Stimulated activated CD8-positive, alpha-beta memory T cell treated with anti-CD3 and anti-CD28 coated beads, Interleukin-15, amount 100 ng/mL, for 24 hours (primary cell): Measurements from ENCODE around the gene CFAP45.

Experiments
- DNase-seq: peaks from one replicate; pipeline ENCODE4 v3.0.0-alpha.2; 2020; ENCODE audit warnings: low read depth

CFAP45 gene

GRCh38 chr1:159877695-159878444 lies 22.1 kb downstream of the CFAP45 start:
- DNase-seq = no peak

DNA sequence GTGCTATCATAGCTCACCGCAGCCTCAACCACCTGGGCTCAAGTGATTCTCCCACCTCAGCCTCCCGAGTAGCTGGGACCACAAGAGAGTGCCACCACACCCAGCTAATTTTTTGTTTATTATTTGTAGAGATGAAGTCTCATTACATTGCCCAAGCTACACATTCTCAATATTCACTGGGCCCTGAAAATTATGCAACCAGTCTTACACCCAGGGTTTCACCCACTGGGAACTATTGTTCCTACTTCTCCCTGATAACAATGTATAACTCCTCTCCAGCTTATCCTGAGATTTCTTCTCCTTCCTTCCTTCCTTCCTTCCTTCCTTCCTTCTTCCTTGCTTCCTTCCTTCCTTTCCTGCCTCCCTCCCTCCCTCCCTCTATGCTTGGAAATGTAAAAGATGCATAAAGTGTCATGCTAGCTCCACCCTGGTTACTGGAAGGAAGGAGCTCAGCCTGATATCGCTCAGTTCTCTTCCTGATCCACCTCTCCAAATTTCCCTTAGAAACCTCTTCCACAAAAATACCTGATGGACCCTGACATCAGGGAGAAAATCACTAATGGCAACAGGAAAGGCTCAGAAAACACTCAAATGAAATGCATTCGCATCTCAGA lies 26.3 kb downstream of the CFAP45 start:
- no peak for DNase-seq

DNA sequence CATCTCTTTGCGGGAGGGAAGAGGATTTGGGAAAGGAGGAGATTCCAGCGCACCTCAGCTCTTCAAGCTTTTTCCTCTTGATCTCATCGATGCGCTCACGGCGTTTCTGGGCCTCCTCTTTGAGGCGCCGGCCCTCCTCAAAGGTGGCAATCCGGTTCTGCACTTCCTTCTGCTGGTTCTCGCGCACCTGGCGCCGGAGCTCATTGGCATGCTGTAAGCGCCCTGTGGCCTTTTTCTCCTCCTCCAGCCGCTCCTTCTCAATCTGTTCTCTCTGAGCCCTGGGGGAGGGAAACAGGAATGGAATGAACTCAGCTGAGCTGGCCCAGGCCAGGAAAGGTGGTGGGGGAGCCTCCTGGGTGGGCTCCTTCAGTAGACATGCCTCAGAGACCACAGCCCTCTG lies 27.1 kb downstream of the CFAP45 start:
- no peak for DNase-seq

GRCh38 chr1:159870704-159871103 lies 29.3 kb downstream of the CFAP45 start:
- DNase-seq = no peak

- DNase-seq = no peak
Observed at GRCh38 chr1:159869607-159870006, 30.4 kb downstream of the CFAP45 start.

GRCh38 chr1:159869173-159869572 lies 30.8 kb downstream of the CFAP45 start:
- DNase-seq = no peak

DNA sequence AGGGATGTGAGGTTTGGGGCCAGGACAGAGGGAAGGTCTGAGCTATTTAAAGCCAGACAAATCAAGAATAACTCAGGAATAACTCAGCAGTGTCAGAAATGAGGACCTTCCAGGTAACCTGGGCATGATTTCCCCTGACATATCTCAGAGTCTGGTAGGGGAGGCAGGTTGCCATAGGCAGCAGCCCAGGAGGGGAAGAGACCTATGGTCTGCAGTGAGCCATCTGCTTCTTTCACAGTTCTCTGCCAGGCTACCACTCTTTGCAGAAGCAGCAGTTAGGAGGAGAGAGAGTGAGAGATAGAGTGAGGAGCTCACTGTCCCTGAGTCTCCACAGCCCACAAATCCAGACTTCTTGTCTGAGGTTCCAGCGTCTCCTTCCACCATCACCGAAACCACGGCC lies 31.2 kb downstream of the CFAP45 start:
- no peak for DNase-seq

DNA sequence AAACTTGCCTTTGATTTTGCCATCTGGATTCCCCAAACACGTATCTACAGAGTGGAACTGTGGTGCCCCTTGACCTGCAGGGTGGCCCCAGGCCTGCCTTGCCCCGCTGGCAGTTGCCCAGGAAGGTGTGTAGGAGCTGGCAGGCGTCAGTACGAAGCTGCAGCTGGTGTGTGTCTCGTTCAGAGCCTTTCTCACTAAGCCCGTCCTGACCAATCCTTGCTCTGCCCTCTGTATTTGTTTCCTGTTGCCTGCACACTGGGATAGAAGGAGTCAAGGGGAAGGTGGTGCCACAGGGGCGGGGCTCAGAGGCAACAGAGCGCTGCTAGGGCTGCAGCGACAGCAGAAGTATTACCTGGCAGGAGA lies 32.3 kb downstream of the CFAP45 start:
- no peak for DNase-seq

- DNase-seq = no peak
Observed at GRCh38 chr1:159866905-159867663, 32.9 kb downstream of the CFAP45 start.

- no peak for DNase-seq
Observed at GRCh38 chr1:159866066-159866465, 33.9 kb downstream of the CFAP45 start.

GRCh38 chr1:159864262-159864661 lies 35.7 kb downstream of the CFAP45 start:
- no peak for DNase-seq

DNA sequence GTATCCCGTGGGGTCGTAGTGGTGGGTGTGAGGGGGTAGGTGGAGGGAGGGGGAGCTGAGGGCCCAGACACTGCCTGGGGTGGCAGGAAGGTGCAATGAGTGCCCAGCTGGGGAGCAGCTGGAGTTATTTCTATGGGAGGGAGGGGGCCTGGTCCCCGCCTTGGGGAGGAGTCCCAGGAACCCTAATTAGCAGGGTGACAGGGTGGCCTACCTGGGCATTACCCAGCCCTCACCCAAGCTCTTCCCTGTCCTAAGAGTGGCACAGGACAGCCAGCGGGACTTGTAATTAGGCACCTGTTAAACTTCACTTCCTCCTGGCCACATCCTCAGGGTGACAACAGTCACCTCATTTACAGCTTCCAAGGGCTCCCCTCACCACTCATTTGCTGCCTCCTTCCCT lies 37.4 kb downstream of the CFAP45 start, which contains the start of gene VSIG8:
Gene VSIG8, minus strand, starts transcription at position 101 of the 400 bp plus-strand sequence. CDS start 136 bp downstream, outside the sequence.
- no peak for DNase-seq

- no peak for DNase-seq
Observed at GRCh38 chr1:159862031-159862430, 37.9 kb downstream of the CFAP45 start.

DNA sequence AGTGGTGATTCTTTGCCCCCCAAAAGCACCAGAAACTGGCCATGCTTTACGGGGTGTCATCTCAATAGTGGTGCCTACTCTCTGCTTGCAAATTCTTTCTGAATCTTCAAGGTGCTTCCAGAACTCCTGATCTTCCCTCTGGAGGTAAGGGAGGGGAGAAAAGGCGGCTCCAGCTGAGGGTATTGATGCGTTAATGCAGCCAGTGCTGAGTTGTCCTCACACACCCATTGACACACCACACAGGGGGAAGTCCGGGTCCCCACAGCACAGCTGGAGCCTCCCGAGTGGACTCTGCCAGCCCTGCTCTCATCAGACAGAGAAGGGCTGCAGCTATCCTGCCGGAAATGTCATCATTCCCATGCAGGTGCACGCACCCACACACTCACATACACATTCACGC lies 38.7 kb downstream of the CFAP45 start:
- no peak for DNase-seq

GRCh38 chr1:159860456-159860855 lies 39.5 kb downstream of the CFAP45 start:
- no peak for DNase-seq

DNA sequence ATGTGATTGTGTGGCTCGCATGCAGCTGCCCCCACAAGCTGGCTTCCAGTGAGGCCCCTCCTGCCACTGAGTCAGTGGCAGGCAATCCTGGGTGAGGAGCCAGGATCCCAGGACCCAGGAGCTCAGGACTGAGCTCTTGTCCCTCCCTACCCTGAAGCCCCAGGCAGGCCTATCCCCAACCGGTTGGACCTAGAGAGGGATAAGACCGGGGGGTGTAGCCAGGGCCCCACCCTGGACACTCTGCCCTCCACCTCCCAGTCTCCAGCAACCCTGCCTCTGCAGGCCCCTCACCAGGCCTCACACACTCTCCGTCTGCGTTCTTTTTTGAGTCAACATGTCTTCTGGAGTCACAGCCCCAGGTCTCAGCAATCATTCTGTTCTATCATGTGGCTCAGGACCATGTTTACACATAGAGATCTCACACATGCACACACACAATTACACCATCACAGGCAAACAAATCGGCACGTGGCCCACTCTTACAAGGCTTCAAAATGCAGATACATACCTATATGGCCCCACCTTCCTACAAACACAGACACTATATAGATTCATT lies 40.1 kb downstream of the CFAP45 start:
- no peak for DNase-seq

- DNase-seq = no peak
Observed at GRCh38 chr1:159857889-159858288, 42.1 kb downstream of the CFAP45 start.

DNA sequence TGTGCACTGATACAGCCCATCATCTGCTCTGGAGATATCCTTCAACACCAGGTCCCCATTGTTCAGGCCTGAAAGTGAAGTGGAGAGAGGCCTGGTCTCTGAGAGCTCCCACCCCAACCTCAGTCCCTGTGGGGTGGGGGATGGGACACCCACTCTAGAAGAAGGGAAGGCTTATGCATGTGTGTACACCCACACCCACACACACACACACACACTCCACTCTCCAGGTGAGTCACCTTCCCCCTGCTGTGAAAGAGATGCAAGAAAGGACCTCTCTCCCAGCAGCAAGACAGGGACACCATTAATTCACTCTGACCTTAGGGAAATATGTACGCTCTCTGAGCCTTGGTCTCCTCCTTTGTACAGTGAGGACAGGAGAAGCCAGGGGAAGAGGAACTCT lies 43.4 kb downstream of the CFAP45 start:
- no peak for DNase-seq

DNA sequence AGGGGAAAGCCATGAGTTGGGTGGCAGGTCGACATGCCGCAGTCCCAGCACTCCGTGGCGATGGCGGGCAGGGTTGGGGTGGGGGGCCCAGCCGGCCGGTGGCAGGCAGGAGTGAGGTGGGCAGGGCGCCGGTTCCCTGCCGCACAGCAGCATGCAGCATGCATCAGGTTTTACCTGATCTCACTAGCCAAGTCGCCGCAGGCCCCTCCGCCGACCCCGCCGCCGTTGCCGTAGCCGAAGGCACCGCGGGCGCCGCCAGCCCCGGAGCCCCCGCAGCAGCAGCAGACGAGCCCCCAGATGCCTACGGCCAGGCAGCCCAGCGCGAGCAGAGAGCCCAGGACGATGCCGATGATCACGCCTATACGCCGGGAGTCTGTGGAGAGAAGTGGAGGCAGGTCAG lies 44.3 kb downstream of the CFAP45 start:
- no peak for DNase-seq

GRCh38 chr1:159854693-159855192 lies 45.2 kb downstream of the CFAP45 start:
- DNase-seq = peak; percentile 41

DNA sequence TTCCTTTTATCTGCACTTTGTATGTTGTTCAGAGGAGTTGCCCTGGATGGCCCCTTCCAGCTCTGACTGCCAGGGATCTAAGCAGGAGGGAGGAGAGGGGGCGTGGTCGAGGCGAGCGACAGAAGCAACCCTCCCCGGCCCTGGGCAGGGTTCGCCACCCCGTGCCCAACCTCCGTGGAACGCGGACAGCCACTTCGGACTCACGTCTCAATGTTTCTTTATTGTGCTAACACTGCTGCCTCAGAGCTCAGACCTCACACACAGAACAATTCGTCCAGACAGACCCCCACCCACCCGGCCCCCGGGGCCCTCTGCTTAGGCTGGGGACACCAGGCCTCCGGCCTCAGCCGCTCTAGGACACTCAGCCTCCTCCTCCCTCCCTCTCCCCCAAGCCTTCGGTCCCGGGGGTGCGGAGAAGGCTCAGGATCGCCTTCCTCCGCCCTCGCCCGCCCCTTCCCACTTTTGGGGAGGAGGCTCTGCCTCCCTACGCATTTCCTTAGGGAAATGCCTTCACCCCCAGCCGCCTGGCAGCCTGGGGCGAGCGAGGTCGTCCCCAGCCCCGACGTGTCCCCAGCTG lies 45.8 kb downstream of the CFAP45 start:
- DNase-seq = no peak

DNA sequence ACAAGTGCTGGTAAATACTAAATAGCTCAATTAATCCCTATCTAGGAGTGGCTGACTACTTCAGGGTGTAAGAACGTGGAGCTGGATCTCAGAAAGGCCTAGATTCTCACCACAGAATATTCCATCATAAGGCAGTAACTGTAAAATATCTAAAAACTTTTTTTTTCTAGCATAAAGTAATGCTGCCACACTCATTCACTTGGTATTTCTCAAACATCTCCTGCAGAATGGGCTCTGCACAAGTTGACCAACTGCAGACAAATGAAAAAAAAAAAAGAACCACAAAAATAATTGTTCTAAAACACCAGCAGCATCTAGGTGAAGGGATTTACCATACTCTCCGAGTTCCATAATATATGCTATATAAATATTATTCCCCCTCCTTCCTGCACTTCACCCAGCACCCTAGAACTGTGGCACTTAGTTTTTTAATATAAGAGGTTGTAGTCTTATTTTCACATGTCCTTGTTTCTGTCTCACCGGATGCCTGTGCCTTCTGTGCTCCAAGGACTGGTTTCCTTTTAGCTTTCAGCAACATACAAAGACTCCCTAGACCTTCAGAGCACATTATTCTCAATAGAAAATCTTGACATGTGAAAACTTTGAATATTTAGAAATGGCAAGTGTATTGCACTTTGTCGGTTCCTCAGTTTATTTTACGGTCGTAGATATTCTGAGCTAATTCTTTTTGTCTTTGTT lies 46.4 kb downstream of the CFAP45 start:
- DNase-seq = no peak
